IMR-90 (cell line): ENCODE measurements around the gene SRRD.

Source experiments
- BHLHE40 ChIP-seq: fragments of 150-350 bp; IDR thresholded peaks from 2 replicates; pipeline ENCODE4 v1.6.1; 2016; ENCODE audit warnings: mild to moderate bottlenecking, low read depth, low read length
- CEBPB ChIP-seq: IDR thresholded peaks from 2 replicates; pipeline ENCODE4 v1.6.1; 2012; ENCODE audit warnings: low read depth, low read length, improper control_type of control experiment
- CHD1 ChIP-seq: IDR thresholded peaks from 2 replicates; pipeline ENCODE4 v1.6.1; 2012; ENCODE audit warnings: low read depth, low read length, improper control_type of control experiment
- CTCF ChIP-seq: conservative IDR thresholded peaks from 2 replicates; pipeline ENCODE4 v1.5.1; 2012; ENCODE audit warnings: mild to moderate bottlenecking, low read depth, low read length, improper control_type of control experiment
- ELK1 ChIP-seq: fragments of 150-350 bp; IDR thresholded peaks from 2 replicates; pipeline ENCODE4 v1.6.1; 2016; ENCODE audit warnings: low read depth, mild to moderate bottlenecking, low read length, moderate library complexity, borderline replicate concordance
- FOS ChIP-seq: fragments of 150-350 bp; IDR thresholded peaks from 2 replicates; pipeline ENCODE4 v1.6.1; 2016; ENCODE audit warnings: low read depth, low read length
- MXI1 ChIP-seq: IDR thresholded peaks from 2 replicates; pipeline ENCODE4 v1.6.1; 2012; ENCODE audit warnings: low read depth, mild to moderate bottlenecking, low read length, moderate library complexity, borderline replicate concordance
- POLR2A ChIP-seq: IDR thresholded peaks from 2 replicates; pipeline ENCODE4 v1.6.1; 2012; ENCODE audit warnings: mild to moderate bottlenecking, low read depth, low read length
- RAD21 ChIP-seq: IDR thresholded peaks from 2 replicates; pipeline ENCODE4 v1.6.1; 2012; ENCODE audit warnings: low read length, improper control_type of control experiment
- RCOR1 ChIP-seq: IDR thresholded peaks from 2 replicates; pipeline ENCODE4 v1.6.1; 2012; ENCODE audit warnings: mild to moderate bottlenecking, low read length, improper control_type of control experiment; ENCODE audit not compliant: insufficient replicate concordance
- RFX5 ChIP-seq: IDR thresholded peaks from 2 replicates; pipeline ENCODE4 v1.8.0; 2012; ENCODE audit warnings: low read depth, mild to moderate bottlenecking, low read length, moderate library complexity
- SMC3 ChIP-seq: fragments of 150-350 bp; IDR thresholded peaks from 2 replicates; pipeline ENCODE4 v1.6.1; 2016; ENCODE audit warnings: low read depth, mild to moderate bottlenecking, antibody characterized with exemption, low read length, moderate library complexity
- USF2 ChIP-seq: fragments of 150-350 bp; IDR thresholded peaks from 2 replicates; pipeline ENCODE4 v1.6.1; 2017; ENCODE audit warnings: mild to moderate bottlenecking, antibody characterized with exemption, low read length, low read depth

GRCh38 chr22:26499188-26499703, 15.6 kb downstream of the SRRD start:
- TF ChIP-seq RCOR1 (no peak), CTCF (no peak), POLR2A (no peak), CHD1 (no peak), CEBPB (no peak), SMC3 (no peak), RAD21 (no peak), USF2 (no peak), BHLHE40 (no peak), RFX5 (no peak), MXI1 (no peak), FOS (no peak), ELK1 (no peak)
